HCT116 (cell line): ENCODE measurements around the gene P2RX1. TPM values are rescaled to one million over a fixed set of nuclear protein-coding genes. Genes with fewer than 3 reads are reported as not detected.

Source experiments
- ATAC-seq: fragments of 200-7000 bp; cut with Tn5 transposase; 2 replicates; pipeline ENCODE4 v1.9.1; 2020; ENCODE audit warnings: mild to moderate bottlenecking, moderate library complexity
- BruUV-seq: library from RNA; stranded (reverse); fragments of 400-500 nt; replicated peaks from 2 replicates; lab custom pipeline; 2021; lab: Mats Ljungman, UMichigan
- CTCF ChIA-PET: fragments of 300-600 bp; sonication (Branson Sonifier 250); formaldehyde crosslinking; loops from one replicate; lab custom pipeline; 2021; ENCODE audit warnings: antibody characterized with exemption; lab: Charles Lee
- POLR2A ChIA-PET: fragments of 300-600, 350-600 bp; sonication (Branson Sonifier 250); formaldehyde crosslinking; loops from one replicate; lab custom pipeline; 2021; ENCODE audit warnings: antibody characterized with exemption; lab: Charles Lee
- RAD21 ChIA-PET, 2 experiments: fragments of 300-600 bp; sonication (Branson Sonifier 250); formaldehyde crosslinking; loops; one replicate each; lab custom pipeline; 2023; ENCODE audit warnings: low total read pairs in 2 of 2; ENCODE audit not compliant: uncharacterized antibody in 2 of 2, unreplicated experiment in 2 of 2, low non-redundant PET in 1 of 2; lab: Charles Lee
- DNase-seq: peaks from one replicate; pipeline ENCODE4 v3.0.0-alpha.2; 2010; ENCODE audit warnings: low read depth, low spot score
- H2AFZ ChIP-seq: fragments of 200-600 bp; shearing (Covaris generic), sonication (generic); 2 replicates; pipeline ENCODE4 v1.6.1; 2017; ENCODE audit warnings: low read depth, mixed run types, mixed read lengths, antibody characterized with exemption, low read length; ENCODE audit not compliant: poor library complexity, severe bottlenecking
- H3K27ac ChIP-seq: 2 replicates; pipeline ENCODE4 v1.5.1; 2012; ENCODE audit warnings: low read depth, low read length
- H3K27me3 ChIP-seq: fragments of 200-600 bp; sonication (generic); 2 replicates; pipeline ENCODE4 v1.6.1; 2016; ENCODE audit warnings: mixed run types, low read length, mixed read lengths; ENCODE audit not compliant: insufficient read depth
- H3K36me3 ChIP-seq, 2 experiments: fragments of 200-500 bp in 1 of 2; fragments of 200-600 bp in 1 of 2; sonication (Bioruptor generic) in 1 of 2; sonication (generic) in 1 of 2; 2 replicates each; pipeline versions ENCODE4 v1.5.1 to v1.6.1; 2014 to 2016; ENCODE audit warnings: low read length in 2 of 2, inconsistent platforms in 1 of 2, mixed read lengths in 1 of 2, mixed run types in 1 of 2; ENCODE audit not compliant: insufficient read depth in 2 of 2, control insufficient read depth in 1 of 2
- H3K4me1 ChIP-seq, 2 experiments: fragments of 200-600 bp in 1 of 2; sonication (generic) in 1 of 2; 2 replicates each; pipeline versions ENCODE4 v1.5.1 to v1.6.1; 2012 to 2017; ENCODE audit warnings: low read length in 2 of 2, inconsistent platforms in 1 of 2, mild to moderate bottlenecking in 1 of 2, mixed read lengths in 1 of 2, mixed run types in 1 of 2, moderate library complexity in 1 of 2; ENCODE audit not compliant: insufficient read depth in 2 of 2, control insufficient read depth in 1 of 2
- H3K4me2 ChIP-seq: fragments of 200-600 bp; sonication (generic); 2 replicates; pipeline ENCODE4 v1.6.1; 2017; ENCODE audit warnings: mixed run types, low read length, mixed read lengths
- H3K4me3 ChIP-seq, 2 experiments: fragments of 200-600 bp in 1 of 2; sonication (generic) in 1 of 2; replicated peaks in 1 of 2; 2 replicates each; pipeline ENCODE4 v1.5.1; 2011 to 2016; ENCODE audit warnings: low read length in 2 of 2, control low read depth in 1 of 2, low read depth in 1 of 2, mild to moderate bottlenecking in 1 of 2, mixed read lengths in 1 of 2, mixed run types in 1 of 2
- H3K79me2 ChIP-seq: fragments of 200-600 bp; sonication (generic); 2 replicates; pipeline ENCODE4 v1.6.1; 2017; ENCODE audit warnings: mild to moderate bottlenecking, mixed run types, low read length, moderate library complexity, mixed read lengths; ENCODE audit not compliant: insufficient read depth
- H3K9ac ChIP-seq: fragments of 200-600 bp; sonication (generic); 2 replicates; pipeline ENCODE4 v1.6.1; 2016; ENCODE audit warnings: low read length, mixed read lengths
- H3K9me2 ChIP-seq: fragments of 200-600 bp; sonication (generic), shearing (Covaris generic); 2 replicates; pipeline ENCODE4 v1.6.1; 2017; ENCODE audit warnings: mixed run types, mild to moderate bottlenecking, moderate library complexity; ENCODE audit not compliant: insufficient read depth
- H3K9me3 ChIP-seq, 2 experiments: fragments of 200-500 bp in 1 of 2; fragments of 200-600 bp in 1 of 2; sonication (Bioruptor generic) in 1 of 2; sonication (generic) in 1 of 2; 2 replicates each; pipeline ENCODE4 v1.6.1; 2014 to 2017; ENCODE audit warnings: low read length in 2 of 2, mixed read lengths in 2 of 2, inconsistent platforms in 1 of 2, low read depth in 1 of 2, mild to moderate bottlenecking in 1 of 2, mixed run types in 1 of 2, moderate library complexity in 1 of 2; ENCODE audit not compliant: control insufficient read depth in 1 of 2, insufficient read depth in 1 of 2
- H4K20me1 ChIP-seq: fragments of 200-600 bp; sonication (generic), shearing (Covaris generic); 2 replicates; pipeline ENCODE4 v1.6.1; 2017; ENCODE audit warnings: mixed run types, mild to moderate bottlenecking, moderate library complexity; ENCODE audit not compliant: insufficient read depth
- CBX3 ChIP-seq: IDR thresholded peaks from 2 replicates; pipeline ENCODE4 v1.6.1; 2012; ENCODE audit warnings: low read depth
- CEBPB ChIP-seq: IDR thresholded peaks from 2 replicates; pipeline ENCODE4 v1.6.1; 2012; ENCODE audit warnings: low read depth
- EGR1 ChIP-seq: IDR thresholded peaks from 2 replicates; pipeline ENCODE4 v1.6.1; 2012; ENCODE audit warnings: low read depth
- EZH2 ChIP-seq: fragments of 200-600 bp; sonication (generic); IDR thresholded peaks from 2 replicates; pipeline ENCODE4 v1.6.1; 2017; ENCODE audit warnings: antibody characterized with exemption, mixed run types
- EZH2phosphoT487 ChIP-seq: fragments of 200-600 bp; IDR thresholded peaks from 2 replicates; pipeline ENCODE4 v1.6.1; 2018; ENCODE audit warnings: antibody characterized with exemption, borderline replicate concordance
- FOSL1 ChIP-seq: IDR thresholded peaks from 2 replicates; pipeline ENCODE4 v1.6.1; 2012; ENCODE audit warnings: low read depth
- JUND ChIP-seq: IDR thresholded peaks from 2 replicates; pipeline ENCODE4 v1.6.1; 2012
- POLR2AphosphoS5 ChIP-seq: IDR thresholded peaks from 2 replicates; pipeline ENCODE4 v1.6.1; 2011; ENCODE audit warnings: mild to moderate bottlenecking, low read depth, low read length, moderate library complexity
- SP1 ChIP-seq: IDR thresholded peaks from 2 replicates; pipeline ENCODE4 v1.6.1; 2012; ENCODE audit warnings: low read depth
- SRF ChIP-seq: IDR thresholded peaks from 2 replicates; pipeline ENCODE4 v1.6.1; 2012; ENCODE audit warnings: low read depth
- TCF7L2 ChIP-seq: IDR thresholded peaks from 2 replicates; pipeline ENCODE4 v1.7.0; 2011; ENCODE audit warnings: borderline replicate concordance, inconsistent platforms; ENCODE audit not compliant: insufficient read depth, insufficient read length; ENCODE audit errors: extremely low read depth
- ZFX ChIP-seq: fragments of 450-650 bp; IDR thresholded peaks from 2 replicates; pipeline ENCODE4 v1.6.1; 2017
- ZNF274 ChIP-seq: fragments of 200-500 bp; sonication (Bioruptor generic); IDR thresholded peaks from 2 replicates; pipeline ENCODE4 v1.6.1; 2014; ENCODE audit warnings: mild to moderate bottlenecking, low read depth, low read length, inconsistent platforms
- intact Hi-C: fragments of 100-400 bp; cut with micrococcal nuclease; formaldehyde crosslinking; loops from 2 replicates; pipeline ENCODE4 v1.10.0; 2022
- total RNA-seq: library from RNA; stranded (reverse); gene quantifications from one replicate; pipeline ENCODE4 v1.2.1, GENCODE V29; 2021; ENCODE audit not compliant: unreplicated experiment
- TF ChIP-seq, protein P1 (sequence below): IDR thresholded peaks from 2 replicates; pipeline ENCODE4 v1.6.1; 2011; ENCODE audit warnings: mild to moderate bottlenecking, low read length, moderate library complexity; ENCODE audit not compliant: insufficient replicate concordance; ENCODE audit errors: extremely low read depth
- TF ChIP-seq, protein P2 (sequence below): IDR thresholded peaks from 2 replicates; pipeline ENCODE4 v1.6.1; 2012; ENCODE audit warnings: low read depth
- TF ChIP-seq, protein P3 (sequence below): IDR thresholded peaks from 2 replicates; pipeline ENCODE4 v1.6.1; 2012
- TF ChIP-seq, protein P4 (sequence below): IDR thresholded peaks from 2 replicates; pipeline ENCODE4 v1.6.1; 2012

P2RX1 gene
- total RNA-seq, 1 experiment from 2014 or later = not detected

DNA sequence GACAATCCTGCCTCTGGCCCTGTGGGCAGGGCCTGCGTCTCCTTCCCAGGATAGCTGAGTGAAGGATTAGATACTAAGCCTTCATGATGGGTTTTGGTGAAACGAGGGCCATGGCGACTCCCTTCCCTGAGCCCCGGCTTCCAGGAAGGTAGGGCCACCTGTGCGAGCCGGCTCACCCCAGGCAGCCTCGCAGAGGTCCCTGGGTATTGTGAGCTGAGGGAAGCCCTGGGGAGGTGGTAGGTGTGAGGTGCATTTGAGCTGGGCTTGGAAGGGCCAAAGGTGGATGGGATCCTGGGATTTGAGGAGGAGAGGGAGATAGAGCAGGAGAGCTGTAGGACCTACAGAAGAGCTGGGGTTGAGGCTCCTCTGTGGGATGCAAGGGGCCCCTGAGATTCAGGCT is 6.5 kb upstream of the P2RX1 start:
- H3K4me2 ChIP-seq = no peak overlapping the region
- H3K4me1 ChIP-seq = no peaks in the 10 kb centered on the region
- H3K4me3 ChIP-seq = no peak overlapping the region
- TF ChIP-seq, protein P1, sequence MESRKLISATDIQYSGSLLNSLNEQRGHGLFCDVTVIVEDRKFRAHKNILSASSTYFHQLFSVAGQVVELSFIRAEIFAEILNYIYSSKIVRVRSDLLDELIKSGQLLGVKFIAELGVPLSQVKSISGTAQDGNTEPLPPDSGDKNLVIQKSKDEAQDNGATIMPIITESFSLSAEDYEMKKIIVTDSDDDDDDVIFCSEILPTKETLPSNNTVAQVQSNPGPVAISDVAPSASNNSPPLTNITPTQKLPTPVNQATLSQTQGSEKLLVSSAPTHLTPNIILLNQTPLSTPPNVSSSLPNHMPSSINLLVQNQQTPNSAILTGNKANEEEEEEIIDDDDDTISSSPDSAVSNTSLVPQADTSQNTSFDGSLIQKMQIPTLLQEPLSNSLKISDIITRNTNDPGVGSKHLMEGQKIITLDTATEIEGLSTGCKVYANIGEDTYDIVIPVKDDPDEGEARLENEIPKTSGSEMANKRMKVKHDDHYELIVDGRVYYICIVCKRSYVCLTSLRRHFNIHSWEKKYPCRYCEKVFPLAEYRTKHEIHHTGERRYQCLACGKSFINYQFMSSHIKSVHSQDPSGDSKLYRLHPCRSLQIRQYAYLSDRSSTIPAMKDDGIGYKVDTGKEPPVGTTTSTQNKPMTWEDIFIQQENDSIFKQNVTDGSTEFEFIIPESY = no peak
- no peak for TF ChIP-seq EGR1
- no peak for TF ChIP-seq EZH2phosphoT487
- TF ChIP-seq, protein P2, sequence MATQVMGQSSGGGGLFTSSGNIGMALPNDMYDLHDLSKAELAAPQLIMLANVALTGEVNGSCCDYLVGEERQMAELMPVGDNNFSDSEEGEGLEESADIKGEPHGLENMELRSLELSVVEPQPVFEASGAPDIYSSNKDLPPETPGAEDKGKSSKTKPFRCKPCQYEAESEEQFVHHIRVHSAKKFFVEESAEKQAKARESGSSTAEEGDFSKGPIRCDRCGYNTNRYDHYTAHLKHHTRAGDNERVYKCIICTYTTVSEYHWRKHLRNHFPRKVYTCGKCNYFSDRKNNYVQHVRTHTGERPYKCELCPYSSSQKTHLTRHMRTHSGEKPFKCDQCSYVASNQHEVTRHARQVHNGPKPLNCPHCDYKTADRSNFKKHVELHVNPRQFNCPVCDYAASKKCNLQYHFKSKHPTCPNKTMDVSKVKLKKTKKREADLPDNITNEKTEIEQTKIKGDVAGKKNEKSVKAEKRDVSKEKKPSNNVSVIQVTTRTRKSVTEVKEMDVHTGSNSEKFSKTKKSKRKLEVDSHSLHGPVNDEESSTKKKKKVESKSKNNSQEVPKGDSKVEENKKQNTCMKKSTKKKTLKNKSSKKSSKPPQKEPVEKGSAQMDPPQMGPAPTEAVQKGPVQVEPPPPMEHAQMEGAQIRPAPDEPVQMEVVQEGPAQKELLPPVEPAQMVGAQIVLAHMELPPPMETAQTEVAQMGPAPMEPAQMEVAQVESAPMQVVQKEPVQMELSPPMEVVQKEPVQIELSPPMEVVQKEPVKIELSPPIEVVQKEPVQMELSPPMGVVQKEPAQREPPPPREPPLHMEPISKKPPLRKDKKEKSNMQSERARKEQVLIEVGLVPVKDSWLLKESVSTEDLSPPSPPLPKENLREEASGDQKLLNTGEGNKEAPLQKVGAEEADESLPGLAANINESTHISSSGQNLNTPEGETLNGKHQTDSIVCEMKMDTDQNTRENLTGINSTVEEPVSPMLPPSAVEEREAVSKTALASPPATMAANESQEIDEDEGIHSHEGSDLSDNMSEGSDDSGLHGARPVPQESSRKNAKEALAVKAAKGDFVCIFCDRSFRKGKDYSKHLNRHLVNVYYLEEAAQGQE = no peak
- TF ChIP-seq POLR2AphosphoS5 = no peak
- no peak for TF ChIP-seq TCF7L2
- TF ChIP-seq, protein P3, sequence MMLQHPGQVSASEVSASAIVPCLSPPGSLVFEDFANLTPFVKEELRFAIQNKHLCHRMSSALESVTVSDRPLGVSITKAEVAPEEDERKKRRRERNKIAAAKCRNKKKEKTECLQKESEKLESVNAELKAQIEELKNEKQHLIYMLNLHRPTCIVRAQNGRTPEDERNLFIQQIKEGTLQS = no peak
- no peak for TF ChIP-seq SP1
- no peak for TF ChIP-seq JUND
- no peak for TF ChIP-seq ZNF274
- TF ChIP-seq CBX3 = no peak
- TF ChIP-seq CEBPB = no peak
- TF ChIP-seq FOSL1 = no peak
- no peak for TF ChIP-seq ZFX
- no peak for TF ChIP-seq SRF
- TF ChIP-seq, protein P4, sequence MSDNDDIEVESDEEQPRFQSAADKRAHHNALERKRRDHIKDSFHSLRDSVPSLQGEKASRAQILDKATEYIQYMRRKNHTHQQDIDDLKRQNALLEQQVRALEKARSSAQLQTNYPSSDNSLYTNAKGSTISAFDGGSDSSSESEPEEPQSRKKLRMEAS = no peak
- no peak for TF ChIP-seq EZH2
- H3K27ac ChIP-seq = no peak overlapping the region
- RAD21 ChIA-PET = no interaction called here
- no peak for DNase-seq
- no peaks in the 10 kb centered on the region for H3K27me3 ChIP-seq
- no peaks in the 10 kb centered on the region for H3K9me2 ChIP-seq
- H3K79me2 ChIP-seq = no peaks in the 10 kb centered on the region
- intact Hi-C loops = no loop called here
- H4K20me1 ChIP-seq = no peaks in the 10 kb centered on the region
- ATAC-seq = no peak
- no TSS peak for BruUV-seq
- POLR2A ChIA-PET = no interaction called here
- H3K36me3 ChIP-seq = no peaks in the 10 kb centered on the region
- no peak overlapping the region for H2AFZ ChIP-seq
- no peak overlapping the region for H3K9ac ChIP-seq
- CTCF ChIA-PET = interaction anchor here (0.9 kb wide), 1 partner anchor 9 kb away, joined by 5 read pairs; no protein-coding TSS in a partner anchor
- no peaks in the 10 kb centered on the region for H3K9me3 ChIP-seq
